Measurements from ENCODE around the gene TEX2.
"Not testable (repeated sequence)": the region's sequence is repeated elsewhere in the genome, so short reads cannot be mapped to it uniquely, and the experiment has no call there.

Gene TEX2

DNA sequence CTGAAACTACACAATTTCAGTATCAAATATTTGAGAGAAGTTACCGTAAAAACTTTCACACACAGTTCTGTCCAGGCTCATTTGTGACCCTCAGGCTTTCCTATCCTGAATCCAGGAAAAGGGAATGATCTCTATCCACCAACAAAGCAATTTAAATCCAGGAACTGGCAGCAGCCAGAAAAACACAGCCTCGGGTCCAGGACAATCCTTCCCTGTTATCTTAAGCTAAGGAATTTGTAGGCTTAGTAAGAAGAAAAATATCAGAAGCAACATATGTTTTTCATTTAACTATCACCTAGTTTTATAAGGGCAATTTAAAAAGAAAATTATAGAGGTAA is 47.1 kb downstream of the TEX2 start:
- in situ Hi-C loops (cut with MboI; ENCODE audit: low sequenced_read_pairs) = no loop called here

DNA sequence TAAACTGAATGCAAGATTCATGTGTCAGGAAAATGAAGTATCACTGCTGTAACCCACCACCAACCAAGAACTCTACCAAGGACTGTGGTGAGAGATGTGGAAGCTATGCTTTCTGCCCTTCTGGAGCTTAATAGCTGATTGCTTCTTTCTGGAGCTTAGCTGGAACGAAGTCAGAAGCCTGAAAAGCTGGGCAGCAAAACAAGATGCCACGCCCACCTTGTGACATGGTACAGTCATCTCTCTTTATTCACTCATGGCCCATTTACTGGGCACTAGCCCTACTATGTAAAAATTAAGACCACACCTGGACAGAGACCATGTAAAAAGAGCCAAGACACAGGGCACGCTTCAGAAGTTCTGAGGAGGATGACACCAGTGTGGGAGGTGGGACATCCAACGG is 48.1 kb downstream of the TEX2 start:
- in situ Hi-C loops (cut with MboI; ENCODE audit: low sequenced_read_pairs) = no loop called here

DNA sequence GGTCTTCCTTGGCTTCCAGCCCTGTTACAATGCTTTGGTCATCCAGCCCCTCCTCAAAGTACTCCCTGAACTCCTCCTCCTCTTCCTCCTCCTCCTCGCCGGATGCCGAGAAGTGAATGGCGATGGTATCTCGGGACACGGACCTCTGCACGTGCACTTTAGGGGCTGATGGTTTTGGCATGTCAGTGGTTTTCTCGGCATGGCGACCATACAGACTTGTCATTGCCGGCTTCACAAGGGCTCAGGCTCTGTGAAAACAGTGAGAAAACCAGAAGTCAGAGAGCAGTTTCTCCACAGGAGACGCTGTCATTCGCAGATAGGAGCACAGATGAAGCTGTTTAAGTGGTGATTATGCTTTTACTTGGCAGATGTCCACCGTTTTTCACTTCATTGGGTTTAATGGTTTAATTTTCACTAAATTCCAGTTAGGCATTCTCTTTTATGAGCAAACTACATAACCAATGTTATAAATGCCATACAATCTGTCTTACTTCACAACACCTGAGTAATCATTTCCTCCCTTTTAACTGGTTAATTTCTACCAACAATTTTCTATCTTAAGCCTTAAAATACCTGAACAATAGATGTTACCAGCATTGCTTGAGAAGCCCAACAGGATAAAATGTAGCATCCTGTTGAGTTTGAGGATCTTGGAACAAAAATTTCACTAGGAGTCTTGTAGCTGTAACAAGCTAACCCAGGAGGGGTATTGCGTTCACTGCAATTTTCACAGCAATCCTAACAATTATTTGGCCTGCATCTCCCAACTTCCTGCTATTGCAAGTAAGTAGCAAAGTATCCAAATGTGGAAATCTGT is 48.9 kb downstream of the TEX2 start:
- in situ Hi-C loops (cut with MboI; ENCODE audit: low sequenced_read_pairs) = no loop called here

DNA sequence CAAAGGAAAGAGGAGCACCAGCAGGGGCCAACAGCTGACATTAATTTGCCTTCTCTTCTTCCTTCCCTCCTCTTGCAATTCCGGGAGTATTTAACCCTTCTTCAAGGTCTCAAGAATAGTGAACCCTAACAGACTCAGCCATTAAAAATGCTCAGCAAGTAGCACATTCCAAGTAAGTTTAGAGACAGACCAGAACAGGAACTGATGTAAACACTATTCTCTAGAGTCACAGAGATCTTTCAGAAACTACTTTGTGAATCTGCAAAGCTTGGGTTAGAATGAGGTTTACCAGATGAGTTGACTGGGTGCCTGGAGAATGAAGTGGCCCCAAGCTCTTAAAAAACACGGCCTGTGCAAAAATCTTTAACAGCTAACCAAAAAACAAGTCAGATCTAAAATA is 50.9 kb downstream of the TEX2 start:
- in situ Hi-C loops (cut with MboI; ENCODE audit: low sequenced_read_pairs) = no loop called here

DNA sequence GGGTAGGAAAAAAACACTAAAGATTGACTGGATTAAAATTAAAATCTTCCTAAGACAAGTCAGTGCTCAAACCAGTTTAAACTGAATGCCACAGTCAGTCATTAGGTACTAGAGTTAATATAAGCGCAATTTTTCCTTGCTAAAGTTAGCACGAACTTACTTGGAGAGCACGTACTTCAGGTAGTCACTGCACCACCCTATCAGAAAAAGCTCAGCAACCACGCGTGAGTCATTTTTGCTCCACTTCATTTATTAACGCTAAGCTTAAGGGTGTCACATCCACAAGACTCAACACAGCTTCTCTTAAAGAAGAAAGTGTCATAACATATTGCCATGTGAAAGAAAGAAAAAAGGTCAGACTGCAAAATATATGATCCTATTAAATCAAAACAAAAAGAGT is 53.1 kb downstream of the TEX2 start:
- in situ Hi-C loops (cut with MboI; ENCODE audit: low sequenced_read_pairs) = no loop called here

DNA sequence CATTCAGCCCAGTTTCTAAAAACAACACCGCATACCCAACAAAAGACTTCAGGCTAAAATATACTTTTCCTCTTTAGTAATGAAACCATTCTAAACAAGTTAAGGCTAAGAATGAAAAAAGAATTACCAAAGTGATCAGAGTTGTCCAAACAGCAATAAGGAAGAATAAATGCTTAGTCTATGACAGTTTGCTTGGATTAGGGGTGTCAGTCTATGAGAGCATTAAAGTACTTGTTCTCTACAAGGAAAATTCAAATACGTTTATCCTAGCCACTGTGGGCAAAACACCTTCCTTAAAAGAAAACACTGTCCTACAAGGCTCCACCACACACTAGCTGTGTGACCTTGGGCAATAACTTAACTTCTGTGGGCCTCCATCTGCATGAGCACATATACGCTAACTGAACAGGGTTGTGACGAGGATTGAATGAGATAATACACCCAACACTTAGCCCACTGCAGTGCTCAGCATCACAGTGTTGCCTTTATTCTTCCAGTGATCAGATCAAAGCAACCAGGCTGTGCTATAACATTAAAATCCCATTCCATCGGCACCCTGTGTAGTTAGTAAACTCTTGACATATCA is 53.6 kb downstream of the TEX2 start:
- in situ Hi-C loops (cut with MboI; ENCODE audit: low sequenced_read_pairs) = no loop called here

DNA sequence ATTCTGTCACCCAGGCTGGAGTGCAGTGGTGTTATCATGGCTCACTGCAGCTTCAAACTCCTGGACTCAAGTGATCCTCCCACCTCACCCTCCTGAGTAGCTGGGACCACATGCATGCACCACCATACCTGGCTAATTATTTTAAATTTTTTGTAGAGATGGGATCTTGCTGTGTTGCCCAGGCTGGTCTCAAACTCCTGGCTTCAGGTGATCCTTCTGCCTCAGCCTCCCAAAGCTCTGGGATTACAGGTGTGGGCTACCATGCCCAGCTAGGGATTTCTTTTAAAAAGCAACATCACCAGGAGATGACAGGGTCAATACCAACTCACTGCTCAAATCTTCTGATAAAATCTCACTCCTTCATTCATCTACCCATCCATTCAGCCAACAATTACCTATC is 54.4 kb downstream of the TEX2 start:
- in situ Hi-C loops (cut with MboI; ENCODE audit: low sequenced_read_pairs) = not testable (repeated sequence)

DNA sequence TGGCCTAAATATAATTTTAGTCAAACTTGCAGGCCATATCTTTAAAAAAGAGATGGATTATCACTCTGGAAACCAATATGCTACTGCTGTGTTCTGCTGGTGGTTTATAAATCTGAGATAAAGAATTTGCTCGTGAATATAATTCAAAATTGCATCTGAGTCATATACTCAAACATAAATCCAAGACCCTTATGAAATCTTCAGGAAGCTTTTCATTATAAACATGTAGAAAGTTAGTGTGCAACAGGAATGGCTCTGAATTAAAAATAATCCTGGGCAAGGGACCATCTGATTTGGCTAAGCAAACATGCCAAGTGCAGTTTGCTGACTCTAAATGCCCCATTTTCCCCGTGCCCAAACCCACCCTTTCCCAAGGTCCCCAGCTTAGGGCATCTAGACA is 57.3 kb downstream of the TEX2 start:
- in situ Hi-C loops (cut with MboI; ENCODE audit: low sequenced_read_pairs) = no loop called here

DNA sequence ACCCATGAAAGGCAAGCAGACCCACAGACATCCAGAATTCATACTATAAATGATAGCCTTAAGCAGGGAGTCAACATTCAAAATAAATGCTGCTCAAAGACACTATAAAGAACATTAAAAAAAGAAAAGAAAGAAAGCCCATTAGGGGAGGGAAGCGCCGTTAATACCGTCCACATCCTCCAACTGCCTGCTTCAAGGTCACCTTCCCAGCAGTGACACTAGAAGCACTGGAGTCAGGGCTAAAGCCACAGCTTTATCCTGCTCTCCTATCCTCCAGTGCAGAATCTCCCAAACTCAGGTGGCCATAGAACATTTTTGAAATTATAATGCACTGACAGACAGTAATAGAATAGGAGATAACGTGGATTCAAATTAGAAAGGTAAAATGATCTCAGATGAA is 59.4 kb downstream of the TEX2 start:
- in situ Hi-C loops (cut with MboI; ENCODE audit: low sequenced_read_pairs) = no loop called here

DNA sequence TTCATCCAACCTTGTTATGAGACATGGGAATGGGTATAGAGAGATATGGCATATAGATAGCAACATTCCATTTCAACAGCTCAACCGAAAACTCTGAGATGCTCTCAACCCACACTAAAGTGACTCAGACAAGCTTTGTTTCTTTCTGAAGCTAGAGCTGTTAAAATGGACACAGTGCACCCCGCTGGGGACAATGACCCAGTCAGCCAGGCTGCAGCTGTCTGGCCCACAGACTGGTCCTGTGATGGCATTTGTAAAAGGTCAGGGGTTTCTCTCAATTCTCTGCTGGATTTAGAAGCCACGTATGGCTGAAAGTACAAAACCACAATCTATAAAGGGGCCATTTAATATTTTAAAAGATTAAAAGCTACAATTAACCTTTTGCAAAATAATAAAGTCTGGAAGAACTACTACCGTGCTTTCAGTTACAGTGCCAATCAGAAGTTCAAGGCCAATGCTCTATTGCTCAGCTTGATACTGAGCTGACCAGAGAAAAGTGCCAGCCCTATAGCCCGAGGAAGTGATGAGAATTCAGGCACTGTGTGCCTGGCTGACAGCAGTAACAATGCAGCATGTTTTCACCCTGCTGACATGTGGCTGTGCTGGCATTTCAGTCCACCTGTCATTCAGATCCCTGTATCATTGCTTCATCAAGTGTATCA is 60.2 kb downstream of the TEX2 start:
- in situ Hi-C loops (cut with MboI; ENCODE audit: low sequenced_read_pairs) = no loop called here

DNA sequence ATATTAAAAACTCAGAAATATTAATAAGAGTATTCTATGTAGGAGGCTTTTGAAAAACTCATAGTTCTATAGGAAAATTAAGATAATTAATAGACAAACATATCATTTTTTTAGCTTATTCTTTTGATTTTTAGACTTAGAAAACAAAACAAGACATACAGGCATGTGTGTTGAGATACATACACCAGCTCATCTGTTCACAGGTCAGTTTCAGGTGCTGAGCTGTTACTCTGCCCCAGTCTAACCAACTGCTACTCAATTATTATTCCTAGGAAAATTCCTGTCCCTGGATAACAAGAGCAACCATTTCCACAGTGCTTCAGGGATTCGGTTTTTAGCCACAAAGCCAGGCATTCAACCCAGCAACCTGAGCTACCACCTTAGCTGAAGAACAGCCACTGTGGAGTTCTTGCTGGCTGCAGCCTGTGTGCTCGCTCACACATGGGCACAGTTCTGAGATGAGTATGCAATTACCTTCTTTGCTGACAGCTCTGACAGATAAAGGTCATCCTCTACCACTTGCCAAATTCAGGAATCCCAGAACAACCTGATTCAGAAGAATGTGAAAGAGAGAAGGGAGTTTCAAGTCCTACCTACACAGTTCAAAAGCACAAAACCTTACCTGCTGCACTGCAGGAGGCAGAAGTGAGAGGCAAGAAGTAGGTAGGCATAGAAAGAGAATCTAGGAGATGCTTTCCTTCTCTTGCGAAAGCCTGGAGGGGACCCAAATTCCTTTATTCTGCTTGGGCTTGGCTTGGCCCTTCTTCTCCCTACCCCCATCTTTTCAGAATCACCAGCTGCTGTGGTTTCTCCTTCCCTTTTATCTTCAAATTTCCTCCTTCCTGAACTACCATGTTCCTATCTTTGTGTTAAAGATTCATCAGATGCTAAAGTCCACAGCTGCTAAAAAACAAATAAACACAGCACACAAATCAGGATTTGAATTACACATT is 62.7 kb downstream of the TEX2 start:
- in situ Hi-C loops (cut with MboI; ENCODE audit: low sequenced_read_pairs) = no loop called here

DNA sequence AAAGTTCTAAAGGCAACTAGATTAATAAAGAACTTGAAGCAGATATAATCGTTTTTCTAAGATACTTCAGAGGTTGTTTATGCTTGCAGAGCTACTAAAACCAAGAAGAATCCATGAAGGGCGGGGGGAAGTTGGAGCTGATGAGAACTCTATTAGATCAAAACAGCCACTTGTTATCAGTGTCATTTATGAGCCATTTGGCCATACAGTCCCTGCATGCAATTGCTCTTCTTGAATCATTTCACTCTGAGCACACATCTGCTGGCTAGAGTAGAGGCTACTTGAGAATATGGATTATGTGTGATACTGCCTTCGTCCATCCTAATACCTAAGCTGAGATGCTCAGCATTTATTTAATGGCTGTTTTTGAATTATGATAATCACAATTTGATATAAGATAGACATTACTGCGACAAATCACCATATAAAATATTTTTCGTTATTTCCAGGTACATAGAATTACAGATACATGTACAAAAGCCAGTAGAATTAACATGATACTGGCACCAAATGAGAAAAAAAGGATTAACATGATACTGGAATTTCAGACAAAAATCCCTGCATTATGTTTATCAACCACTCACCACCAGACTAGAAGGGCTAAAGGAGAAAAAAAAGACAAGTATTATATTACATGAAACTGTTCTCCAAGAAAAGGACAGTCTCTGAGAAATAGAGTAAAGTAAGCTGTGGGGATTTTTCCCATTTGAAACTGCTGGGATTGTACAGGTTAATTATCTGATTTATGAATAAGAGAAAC is 64.5 kb downstream of the TEX2 start:
- in situ Hi-C loops (cut with MboI; ENCODE audit: low sequenced_read_pairs) = no loop called here

DNA sequence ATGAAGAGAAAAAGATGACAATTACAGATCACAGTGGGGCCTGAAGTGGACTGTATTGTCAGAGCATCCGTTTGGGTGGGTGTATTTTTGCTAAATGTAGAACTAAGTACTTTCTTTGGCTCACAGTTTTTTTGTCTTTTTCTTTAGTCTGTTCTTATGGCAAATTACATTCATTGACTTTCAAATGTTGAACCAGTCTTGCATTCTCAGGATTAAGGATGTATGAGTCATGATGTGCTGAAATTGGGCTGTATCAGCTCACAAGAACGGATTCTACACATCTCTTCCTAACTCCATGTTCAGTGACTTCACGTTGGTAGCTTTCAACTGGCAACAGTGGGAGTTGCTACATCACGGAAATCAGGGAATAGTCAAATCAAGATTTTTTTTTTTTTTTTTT is 66.5 kb downstream of the TEX2 start:
- in situ Hi-C loops (cut with MboI; ENCODE audit: low sequenced_read_pairs) = no loop called here

DNA sequence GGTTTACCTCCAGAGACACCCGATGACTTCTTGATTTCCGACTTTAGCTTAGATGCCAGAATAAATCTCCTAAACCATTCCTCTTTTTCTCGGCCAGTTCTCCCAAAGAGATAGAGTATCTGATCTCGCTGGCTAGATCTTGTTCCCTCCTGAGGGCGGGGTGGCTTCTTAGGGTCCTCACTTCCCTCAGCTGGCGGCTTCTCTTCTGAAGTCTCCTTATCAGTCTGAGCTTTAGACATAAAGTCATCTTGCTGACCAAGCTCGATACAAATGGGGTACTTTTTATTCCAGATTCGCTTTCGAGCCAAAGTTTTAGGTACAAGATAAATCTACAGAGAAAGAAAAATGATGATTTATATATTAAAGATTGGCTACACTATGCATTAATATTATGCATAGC is 69.5 kb downstream of the TEX2 start:
- in situ Hi-C loops (cut with MboI; ENCODE audit: low sequenced_read_pairs) = no loop called here

DNA sequence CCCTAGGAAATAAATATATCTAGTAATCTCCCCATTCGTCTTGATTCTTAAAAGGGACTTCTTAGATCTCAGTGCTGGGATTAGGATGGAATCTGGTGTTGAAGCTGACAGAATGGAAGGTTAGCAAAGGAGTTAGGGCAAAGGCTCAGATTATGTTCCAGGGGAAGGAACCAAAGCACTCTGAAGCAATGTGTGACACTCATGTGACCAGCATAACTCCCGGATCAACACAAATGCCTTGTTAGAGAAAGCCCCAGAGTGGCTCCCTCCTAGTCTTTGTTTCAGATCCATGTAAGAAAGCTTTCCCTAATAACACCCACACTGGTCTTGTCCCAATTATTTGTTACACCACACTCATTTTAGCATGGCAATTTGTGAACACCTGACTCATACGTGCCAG is 70.5 kb downstream of the TEX2 start:
- in situ Hi-C loops (cut with MboI; ENCODE audit: low sequenced_read_pairs) = no loop called here

DNA sequence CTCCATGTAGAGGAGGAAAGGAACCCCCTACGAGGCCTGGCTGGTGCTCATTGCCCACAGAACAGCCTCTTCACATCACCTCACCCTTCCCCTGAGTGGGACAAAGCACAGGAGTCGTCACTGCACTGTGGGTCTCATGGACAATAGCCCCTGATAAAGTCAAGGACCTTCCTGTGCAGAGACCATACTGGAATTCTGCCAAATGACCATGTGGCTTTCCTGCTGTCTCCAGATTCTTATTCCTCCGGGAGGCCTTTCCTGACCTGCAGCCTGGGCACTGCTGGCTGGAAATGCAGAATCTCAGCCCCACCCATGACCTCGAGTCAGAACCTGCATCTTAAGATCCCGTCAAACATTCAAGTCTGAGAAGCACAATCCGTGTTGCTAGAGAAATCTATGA is 72.6 kb downstream of the TEX2 start:
- in situ Hi-C loops (cut with MboI; ENCODE audit: low sequenced_read_pairs) = no loop called here

DNA sequence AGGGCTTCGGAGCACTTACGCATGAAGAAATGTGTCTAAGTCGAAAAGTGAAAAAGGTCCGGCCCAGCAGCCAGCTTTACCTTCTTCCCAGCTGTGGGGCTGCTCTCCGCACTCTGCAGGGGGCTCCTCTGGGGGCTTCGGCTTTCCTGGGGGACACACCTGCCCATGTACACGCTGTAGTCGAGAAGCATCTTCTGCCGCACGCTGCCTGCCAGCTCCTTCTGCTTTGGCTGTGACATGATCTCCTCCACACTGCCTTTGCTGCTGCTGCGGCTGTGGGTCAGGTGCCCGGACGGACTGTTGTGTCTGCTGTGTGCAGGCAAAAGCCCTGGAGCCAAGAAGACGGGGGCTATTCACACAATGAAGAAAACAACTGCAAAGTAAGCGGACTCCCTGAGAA is 75.0 kb downstream of the TEX2 start:
- in situ Hi-C loops (cut with MboI; ENCODE audit: low sequenced_read_pairs) = no loop called here

DNA sequence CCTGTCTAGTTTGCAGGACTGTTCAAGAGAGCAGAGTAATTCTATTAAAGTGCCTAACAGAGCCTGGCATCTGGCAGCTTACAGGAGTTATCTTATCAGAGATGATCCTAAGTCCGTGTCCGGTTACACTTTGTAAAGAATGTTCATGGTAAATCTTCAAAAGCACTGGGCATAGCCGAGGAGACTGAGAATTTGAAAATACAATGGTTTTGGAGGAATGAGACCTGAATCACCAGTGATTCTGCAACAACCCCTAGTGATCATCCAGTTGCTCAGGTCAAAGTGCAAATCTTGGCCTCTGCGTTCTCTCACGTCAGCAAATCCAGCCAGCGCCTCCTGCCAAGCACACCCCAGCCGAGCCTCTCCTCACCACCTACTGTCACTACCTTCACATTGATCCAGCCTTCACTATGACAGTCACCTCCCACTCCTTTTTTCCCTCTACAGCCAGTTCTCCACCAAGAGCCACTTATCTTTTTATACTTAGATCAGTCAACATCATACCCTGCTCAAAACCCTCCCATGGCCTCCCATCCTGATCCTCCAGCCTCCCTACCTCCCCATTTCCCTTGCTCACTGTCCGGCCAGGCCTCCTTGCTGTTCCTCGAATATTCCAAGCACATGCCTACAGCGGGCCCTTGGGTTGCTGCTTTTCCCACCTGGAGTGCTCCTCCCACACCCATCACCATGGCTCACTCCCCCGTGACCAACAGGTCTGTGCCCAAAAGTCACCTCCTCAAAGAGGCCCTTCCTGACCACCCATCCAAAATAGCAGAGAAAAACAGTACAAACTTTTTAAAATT is 75.8 kb downstream of the TEX2 start:
- in situ Hi-C loops (cut with MboI; ENCODE audit: low sequenced_read_pairs) = no loop called here

DNA sequence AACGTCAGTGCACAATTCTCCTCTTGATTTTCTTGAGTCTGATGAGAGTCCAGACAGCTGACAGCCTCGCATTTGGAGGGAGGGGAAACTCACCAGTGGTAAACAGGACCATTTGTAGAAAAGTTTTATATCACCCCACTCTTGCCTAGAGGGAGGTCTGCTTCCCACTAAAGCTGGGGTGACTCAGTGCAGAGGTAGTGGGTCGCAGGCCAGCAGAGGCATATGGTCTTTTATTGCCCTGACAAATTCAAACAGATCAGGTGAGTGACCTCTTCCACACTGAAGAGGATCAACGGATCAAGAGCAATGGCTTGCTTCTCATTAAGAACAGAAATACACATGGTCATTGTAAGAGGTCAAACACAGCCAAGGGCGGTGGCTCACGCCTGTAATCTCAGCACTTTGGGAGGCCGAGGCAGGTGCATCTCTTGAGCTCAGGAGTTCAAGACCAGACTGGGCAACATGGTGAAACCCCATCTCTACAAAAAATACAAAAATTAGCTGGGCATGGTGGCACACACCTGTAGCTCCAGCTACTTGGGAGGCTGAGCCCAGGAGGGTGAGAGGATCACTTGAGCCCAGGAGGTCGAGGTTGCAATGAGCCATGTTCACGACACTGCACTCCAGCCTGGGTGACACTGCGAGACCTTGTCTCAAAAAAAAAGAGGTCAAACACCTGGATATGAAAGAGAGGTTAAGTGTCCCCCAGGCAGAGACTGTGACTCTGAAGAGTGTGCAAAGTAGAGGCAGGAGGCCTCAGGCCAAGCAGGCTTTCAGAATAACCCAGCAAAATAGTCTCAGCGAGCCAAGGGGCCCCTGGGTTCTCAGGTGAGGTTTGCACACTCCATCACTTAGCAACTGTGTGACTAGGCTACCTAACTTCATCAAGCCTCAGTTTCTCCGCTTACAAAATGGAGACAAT is 76.6 kb downstream of the TEX2 start:
- in situ Hi-C loops (cut with MboI; ENCODE audit: low sequenced_read_pairs) = no loop called here

Measured in HL-60/S4 treated with retinoic acid at 250 ng/mL for 4 days and 3 days (cell line).